ELF-1 (cell line): ENCODE results near the gene DHX38.

Experiments used
- DNase-seq: peaks from one replicate; pipeline ENCODE4 v3.0.0-alpha.2; 2016; ENCODE audit warnings: low read depth, low spot score

DHX38 gene

DNA sequence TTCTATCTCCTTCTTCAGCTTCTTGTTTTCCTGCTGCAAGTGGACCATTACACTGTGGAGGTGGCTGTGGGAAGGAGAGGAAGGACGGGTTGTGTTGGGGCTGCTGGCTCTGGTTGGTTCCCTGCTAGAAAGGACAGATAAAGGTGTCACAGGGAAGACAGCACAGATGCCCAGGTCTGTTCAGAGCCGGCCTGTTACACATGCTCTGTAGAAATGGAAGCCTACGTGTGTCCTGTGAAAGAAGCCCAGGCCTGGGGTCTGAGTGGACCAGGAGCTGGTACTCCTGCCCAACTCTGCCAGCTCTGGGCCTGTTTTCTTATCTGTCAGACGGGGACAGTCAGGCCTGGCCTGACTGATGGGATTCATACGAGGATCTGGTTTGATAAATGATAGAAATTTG lies 26.4 kb downstream of the DHX38 start:
- no peak for DNase-seq

DNA sequence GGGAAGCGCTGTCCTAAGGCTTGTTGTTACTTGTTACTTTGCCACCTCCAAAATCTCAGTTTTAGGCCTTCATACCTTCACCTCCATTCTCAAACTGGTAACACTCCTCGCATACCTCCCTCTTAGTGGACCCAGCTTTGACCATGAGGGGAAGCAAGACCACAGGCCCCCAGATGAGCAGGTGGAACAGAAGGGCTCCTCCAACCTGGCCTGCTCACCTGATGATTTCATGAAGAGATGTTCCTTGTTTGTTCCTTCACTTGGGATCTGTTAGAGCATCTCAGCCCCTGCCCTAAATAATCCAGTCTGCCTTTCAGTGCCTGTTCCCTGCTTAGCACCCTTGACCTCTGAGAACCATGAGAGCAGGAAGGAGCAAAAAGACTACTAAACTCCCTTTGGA lies 28.7 kb downstream of the DHX38 start:
- DNase-seq, result no peak

DNA sequence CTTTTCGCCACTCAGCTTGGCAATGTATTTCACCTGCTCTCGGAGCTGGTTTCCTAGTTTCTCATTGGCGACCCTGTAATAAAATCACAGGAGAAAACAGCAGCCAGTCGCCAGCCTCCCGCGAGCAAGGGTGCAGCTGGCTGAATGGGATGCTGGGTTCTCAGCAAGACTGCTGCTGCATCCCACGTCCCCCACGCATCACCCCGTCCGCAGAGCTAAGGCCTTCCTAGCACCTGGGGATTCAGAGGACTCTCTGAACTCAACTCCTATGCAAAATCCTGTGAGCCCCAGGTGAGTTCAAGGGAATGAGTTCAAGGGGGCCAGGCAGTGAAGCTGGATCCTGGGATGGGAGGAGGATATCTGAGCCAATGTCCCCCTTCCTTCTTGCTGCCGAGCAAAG lies 29.3 kb downstream of the DHX38 start:
- no peak for DNase-seq

DNA sequence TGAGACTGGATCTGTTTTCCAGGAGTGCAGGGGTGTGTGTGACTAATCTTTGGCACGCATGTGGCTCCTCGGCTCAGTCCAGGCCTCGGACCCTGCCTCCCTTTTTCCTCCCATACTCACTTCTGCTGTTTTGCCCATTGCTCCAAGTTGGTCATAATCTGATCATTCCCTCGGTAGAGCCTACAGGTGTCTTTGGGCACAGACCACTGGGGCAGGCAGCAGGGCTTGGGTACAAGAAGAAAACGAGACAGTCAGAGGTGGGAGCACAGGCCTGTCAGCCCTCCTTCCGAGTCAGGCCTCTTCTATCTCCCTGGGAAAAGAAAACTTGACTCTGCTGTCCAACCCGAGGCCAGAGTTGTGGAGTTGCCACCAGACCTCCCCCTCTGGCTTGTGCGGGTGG lies 29.8 kb downstream of the DHX38 start:
- DNase-seq, result no peak

DNA sequence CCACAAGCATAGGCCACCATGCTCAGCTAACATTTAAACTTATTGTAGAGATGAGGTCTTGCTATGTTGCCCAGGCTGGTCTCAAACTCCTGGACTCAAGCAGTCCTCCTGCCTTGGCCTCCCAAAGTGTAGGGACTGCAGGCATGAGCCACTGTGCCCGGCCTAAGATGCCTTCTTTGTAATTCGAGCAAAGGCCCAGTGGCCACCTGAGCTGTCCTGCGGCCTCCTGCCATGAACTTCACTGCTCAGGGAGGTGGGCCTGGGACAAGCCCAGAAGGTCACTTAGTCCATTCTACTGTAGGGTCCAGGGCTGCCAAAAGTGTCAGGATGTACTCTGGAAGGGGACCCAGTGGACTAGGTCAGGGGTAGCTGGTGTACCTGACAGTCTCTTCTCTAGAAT lies 30.5 kb downstream of the DHX38 start:
- no peak for DNase-seq

DNA sequence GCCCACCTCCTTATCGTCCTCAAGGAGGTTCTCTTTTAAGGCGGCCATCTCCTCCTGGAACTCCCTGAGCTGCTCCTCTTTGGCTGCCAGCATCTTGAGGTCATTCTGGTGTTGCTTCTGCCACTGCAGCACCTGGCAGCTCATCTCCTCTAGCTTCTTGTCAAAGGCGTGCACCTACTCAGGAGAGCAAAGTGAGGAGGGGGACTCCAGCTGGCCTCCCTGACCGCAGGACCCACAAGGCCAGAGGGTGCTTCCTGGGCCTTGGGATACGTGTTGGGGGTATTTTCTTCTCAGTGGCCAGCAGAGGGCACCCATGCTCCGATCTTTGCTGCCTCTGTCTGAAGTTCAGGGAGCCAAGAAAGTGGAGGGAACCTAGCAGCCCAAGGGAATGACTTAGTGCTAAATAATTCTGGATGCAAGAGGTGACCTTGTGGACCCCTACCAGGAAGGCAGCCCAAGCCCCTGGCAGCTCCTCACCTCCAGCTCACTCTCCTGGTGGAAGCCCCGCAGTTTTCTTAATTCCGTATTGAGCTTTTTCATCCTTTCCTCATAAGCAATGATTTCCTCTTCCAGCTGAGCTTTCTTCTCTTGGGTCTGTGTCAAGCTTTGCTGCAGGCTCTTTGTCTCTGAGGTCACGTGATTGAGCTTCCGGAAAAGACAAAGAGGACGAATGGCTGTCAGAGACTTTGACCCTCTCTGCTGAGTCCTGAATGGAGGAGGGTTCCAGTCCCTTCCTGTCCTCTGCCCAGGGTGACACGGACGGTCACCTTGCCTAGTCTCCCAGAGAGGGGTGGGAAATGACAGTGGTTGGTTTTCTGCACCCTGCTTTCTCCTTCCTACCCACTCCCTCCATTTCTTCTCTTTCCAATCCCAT lies 31.4 kb downstream of the DHX38 start:
- DNase-seq, result peak; percentile 86

DNA sequence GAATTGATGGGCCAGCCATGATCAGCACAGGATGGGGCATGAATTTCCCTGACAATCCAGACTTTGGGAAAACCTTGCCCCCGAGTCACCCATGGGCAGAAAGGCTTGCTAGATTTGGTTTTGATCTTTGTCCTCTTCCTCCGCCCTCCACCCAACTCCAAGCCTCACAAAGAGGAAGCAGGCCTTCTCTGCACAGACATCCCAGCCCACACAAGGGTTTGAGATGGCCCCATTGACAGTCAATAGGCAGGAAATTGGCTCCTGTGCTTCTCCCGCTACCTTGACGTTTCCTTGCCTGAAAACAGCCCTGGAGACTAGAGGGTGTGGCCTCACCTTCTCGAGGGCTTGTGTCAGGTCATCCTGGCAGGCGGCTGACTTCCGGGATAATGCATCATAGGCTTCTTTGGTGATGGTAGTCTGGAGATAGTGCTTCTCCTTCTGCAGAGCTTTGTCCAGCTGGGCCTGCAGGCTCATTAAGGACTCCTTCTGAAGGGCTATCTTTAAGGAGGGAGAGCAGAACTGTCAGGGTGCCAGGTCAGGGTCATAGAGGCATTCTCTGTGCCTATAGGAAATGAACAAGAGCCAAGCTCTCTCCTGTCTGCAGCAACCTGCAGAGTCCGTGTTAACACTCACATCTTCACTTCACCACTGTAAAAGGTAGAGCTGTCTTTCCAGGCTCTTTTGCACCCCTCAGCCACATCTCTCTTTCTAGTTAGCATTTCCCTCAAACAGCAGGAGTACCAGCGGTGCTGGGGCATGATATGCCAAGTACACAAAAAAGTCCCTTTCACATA lies 32.2 kb downstream of the DHX38 start:
- DNase-seq, result no peak

DNA sequence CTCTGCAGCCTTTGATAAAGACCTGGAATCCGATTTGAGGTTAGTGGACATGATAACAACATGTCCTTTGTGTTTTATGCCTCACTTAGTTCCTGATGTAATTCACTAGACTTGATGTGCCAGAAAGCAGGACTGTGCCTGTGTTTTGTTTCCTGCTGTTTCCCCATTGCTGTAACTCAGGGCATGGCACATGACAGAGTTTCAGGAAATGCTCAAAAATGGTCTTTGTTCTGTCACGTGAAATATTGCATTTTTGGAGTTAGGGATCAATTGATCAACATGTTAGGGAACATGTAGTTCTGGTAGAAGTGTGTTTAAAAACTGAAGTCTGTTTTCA lies 32.8 kb downstream of the DHX38 start:
- DNase-seq, result no peak

DNA sequence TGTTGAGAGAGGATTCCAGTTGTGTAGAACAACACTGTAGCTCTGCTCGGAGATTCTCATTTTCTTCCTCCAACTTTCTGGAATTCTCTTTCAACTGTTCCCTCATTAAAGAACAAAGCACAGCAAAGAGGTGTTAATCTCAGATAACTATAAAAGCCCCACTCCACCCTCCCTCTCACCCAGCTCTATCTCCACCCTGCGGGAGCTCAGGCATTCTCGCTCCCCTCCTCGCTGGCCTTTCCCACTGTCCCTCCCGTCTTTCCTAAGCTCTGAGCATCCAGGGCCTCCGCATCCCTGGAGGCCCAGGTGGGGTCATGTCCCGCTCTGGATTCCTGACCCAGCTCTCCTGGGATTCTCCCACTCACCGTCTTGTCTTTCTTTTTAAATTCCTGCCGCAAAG lies 35.1 kb downstream of the DHX38 start:
- DNase-seq, result peak; percentile 49

DNA sequence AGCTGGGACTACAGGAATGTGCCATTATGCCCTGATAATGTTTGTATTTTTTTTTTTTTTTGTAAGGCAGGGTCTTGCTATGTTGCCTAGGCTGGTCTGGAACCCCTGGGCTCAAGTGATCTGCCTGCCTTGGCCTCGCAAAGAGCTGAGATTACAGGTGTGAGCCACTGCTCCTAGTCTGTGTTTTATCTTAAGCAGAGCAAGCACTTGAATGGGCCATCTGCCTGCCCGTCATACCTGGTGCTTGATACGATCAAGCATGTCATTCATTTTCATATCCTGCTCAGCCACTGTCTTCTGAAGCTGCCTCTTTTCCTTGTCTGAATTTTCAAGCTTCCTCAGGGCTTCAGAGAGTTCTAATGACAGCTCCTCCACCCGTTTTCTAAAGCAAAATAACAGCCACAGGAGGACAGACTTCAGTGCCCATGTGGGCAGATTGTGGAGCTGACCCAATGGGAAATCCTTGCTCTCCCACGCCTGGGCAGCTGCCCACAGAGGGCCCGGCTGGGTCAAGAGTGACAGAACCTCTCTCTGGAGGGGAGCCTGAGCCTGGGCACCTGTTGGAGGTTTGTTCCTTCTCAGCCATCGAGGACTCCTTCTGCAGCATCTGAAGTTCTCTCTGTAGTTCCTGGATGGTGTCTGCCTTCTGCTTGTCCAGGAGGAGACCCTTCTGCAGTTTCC lies 36.5 kb downstream of the DHX38 start:
- DNase-seq, result no peak

DNA sequence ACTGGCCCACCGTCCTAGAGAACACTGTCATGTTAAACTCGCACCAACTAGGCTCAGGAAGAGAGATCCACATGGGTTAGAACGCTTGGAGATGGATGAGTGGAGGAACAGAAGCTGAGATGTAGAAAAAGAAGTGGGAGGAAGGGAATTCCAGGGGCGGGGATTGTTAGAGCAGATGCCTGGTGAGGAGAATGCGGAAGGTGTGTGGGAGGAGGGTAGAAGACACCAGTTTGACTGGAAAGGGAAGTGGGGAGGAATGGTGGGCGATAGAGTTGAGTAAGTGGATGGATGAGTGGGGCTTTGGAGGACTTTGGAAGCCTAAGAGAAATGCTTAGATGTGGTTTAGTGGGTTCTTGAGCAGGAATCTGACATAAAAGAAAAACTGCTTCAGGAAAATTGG lies 37.4 kb downstream of the DHX38 start:
- DNase-seq, result peak; percentile 43

DNA sequence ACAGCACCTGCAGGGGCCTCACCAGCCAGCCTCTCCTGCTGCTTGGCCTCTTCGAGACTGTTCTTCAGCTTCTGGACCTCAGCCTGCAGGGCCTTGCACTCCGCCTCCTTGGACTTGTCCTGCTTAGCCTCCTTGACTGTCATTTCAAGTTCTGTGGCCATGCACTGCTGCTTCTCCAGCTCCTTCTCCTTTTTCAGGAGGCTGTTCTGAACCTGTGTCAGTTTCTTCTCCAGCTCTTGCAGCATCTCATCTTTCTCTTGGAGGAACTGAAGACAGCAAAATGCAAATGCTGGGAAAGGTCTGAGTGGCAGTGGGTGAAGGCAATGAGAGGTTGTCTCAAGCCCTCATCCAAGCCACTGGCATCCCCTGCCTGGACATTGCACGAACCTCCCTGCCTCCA lies 39.1 kb downstream of the DHX38 start:
- DNase-seq, result no peak

DNA sequence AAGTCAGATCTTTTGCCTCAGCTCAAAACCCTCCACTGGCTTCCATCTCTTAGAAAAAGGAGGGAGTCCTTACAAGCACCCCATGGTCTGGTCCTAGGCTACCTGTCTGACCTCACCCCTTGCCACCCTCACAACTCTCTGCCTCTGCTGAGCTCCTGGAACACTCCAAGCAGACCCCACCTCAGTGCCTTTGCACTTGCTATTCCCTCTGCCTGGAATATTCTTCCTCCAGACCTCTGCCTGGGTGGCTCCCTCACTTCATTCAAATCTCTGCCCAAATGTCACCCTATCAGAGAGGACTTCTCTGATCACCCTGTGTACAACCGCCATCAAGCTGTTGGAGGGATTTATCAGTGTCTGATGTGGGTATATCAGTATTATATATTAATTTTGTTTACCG lies 40.9 kb downstream of the DHX38 start:
- DNase-seq, result no peak

DNA sequence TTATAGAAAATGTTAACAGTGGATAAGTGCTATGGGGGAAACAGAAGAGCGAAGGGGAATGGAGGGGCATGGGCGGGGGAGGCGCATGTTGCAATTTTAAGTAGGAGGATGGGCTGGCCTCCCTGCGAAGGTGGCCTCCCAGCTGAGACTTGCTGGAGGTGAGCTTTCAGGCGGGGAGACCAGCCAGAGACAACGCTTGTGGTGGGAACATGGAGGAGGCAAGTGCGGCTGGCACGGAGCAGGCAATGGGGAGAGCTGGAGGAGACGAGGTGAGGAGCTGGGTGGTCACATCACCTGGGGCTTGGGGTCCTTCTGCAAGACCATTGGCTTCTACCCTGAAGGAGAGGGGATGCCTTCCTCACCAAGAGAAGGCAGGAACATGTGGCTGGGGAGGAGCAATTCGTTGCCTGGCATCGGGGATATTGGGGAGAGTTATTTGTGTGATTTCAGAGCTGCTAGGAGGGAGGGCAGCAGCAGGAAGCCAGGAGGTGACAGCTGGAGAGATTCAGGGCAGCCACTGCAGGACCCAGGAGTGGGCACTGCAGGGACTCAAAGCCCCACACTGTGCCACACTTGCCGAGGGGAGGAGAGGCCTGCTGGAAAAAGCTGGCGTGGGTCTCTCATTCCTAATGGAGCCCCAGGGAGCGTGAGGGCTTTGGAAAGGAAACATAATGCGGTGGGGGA lies 43.9 kb downstream of the DHX38 start:
- DNase-seq, result no peak

DNA sequence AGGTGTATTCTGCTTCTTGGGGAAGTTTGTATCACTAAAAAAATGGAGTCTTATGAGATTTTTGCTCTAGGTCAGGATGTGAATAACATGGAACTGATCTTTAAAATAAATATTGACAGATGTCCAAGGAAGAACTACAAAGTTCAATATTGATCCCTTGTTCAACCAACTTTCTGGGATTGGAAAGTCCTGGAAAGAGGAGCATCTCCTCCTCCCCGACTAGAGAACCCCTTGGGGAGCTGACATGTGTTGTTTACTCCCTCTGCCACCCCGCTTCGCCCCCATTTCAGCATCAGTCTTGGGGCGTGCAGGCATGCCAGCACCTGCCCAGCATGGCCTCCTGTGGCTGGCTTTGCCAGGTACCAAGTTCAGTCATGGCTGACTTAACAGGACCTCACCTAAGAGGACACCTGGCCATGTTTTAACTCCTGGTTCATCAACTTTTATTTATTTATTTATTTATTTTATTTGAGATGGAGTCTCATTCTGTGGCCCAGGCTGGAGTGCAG lies 44.5 kb downstream of the DHX38 start:
- no peak for DNase-seq

DNA sequence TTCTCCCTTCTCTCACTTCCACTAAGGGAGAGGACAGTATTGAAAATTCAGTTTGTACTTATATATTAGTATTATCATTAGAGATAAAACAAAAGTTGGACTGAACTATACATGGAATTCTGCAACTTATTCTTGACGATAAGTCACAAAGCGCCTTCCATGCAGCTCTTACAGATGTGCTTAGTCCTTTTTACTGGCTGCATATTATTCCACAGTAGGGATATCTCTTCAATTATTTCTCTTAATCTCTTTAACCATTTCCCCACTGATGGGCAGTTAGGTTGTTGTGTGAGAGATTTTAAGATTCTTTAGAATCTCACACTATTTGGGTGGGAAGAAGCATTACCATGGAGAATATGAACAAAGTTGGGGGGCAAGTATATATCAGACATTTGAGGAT lies 46.3 kb downstream of the DHX38 start:
- DNase-seq, result no peak

DNA sequence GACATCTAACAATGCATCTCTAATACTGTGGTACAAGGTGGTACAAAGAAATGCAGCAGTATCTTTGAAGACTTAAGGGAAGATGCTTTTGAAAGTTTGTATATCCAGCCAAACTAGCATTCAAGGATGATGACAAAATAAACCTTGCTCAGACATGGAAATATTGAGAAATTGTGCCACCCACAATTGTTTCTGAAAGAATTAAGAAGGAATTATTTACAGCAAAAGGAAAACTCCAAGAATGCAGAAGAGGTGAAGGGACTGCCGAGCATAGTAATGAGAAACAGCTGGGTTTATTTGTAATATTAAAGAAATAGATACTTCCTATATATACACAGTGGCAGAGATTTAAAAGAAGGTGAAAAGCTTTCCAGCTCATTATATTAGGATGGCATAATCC lies 48.8 kb downstream of the DHX38 start:
- no peak for DNase-seq

DNA sequence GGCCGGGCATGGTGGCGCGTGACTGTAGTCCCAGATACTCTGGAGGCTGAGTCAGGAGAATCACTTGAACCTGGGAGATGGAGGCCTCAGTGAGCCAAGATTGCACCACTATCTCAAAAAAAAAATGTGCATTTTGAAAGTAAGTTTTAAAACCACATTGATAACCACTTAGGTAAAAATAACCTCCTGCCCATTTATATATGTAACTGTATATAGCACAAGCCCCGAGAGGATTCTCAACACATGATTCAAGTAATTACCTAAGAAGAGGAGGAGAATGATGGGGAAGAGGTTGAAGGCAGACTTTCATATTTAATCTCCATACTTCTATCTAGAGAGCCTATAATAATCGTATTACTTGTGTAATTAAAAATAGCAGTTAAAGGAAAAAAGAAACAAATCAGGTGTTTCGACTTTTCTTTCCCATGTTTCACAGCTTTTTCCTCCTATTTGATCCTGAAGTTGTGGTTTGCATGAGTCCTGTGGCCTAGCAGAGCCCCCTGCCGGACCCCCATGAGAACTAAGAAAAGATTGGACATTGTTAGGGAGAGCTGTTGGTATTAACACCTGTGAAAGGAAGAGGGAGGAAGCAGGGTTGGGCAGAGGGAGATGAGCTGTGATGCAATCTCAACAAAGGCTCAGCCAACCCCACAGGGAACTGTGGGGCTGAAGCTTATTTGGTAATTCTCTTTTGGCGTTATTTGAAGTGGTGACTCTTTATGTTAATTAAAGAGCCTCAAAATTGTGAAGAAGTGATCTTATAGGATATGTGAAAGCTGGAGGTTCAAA lies 56.2 kb downstream of the DHX38 start:
- peak; percentile 69 for DNase-seq

DNA sequence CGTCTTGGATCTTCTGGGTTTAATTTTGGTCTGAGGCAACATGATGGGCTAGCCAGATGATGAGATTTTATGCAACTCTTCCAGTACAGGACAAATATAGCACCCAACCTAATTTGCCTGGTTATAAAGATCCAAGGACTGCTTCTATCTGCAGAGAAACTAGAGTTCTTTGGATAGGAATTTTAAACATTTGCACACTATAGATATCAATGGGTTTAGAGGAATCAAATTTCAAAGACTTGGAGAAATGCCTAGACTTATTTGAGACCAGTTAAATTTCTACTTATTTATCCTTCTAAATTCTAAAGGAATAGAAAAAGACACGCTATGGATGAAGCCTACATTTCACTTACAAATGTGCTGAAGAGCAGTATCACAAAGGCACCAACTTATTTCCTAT lies 65.7 kb downstream of the DHX38 start:
- DNase-seq, result no peak

DNA sequence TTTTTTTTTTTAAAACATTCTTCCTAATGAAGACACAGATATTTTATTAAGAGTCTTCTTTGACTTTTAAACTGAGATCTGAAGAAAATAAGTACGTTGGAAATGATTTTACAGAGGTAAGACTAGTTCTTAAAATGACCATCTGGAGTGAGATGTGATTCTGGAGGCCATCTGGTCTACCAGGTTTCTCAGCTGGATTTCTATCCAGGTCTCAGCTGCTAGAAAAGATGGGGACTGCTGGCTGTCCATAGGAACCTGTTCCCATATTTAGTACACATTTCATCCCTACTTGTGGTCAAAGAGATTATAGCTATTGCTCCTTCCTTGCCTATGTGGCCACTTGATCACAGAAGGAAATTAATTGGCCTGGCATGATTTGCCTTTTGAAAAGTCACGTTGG lies 66.2 kb downstream of the DHX38 start:
- no peak for DNase-seq

DNA sequence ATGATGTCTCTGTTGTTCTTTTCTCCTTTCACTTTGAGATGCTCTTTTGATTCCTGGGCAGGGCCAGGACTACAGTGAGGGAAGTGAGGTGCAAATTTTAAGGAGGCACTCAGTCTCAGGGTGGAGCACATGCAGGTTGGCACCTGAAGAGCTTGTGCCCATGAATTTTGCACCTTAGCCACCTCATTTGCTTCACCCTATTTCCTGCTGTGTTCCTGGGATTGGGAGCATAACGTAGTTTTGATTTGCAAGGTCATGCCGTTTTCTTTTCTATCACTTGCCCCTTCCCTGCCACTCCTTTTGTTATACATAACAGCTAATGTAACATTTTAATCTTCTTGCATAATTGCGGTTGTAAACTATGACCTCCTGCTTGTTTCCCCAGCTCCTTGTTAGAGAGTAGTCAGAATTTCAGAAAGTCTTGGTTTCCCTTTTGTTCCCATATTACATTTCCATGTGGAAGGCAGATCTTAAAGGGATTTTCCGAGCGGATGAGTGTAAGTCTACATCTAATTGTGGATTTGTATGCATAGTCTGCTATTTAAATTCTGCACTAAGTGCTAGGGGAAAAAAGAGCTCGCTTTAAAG lies 68.6 kb downstream of the DHX38 start:
- no peak for DNase-seq
